Body of pancreas (tissue), 4 donors: Measurements from ENCODE around the gene ZNF76. TPM values are rescaled to one million over a fixed set of nuclear protein-coding genes. Genes with fewer than 3 reads are reported as not detected.

ENCODE experiments used
- ATAC-seq: fragments of 150-250 bp; one replicate; pipeline ENCODE4 v1.9.1; 2016
- DNase-seq, 4 donors: peaks; one replicate each; pipeline ENCODE4 v3.0.0-alpha.2; 2019
- H3K27ac ChIP-seq, 4 donors: fragments of 200-600 bp; sonication (generic); 1 replicate in 3 of 4; 2 replicates in 1 of 4; pipeline versions ENCODE4 v1.5.1 to v1.6.1; 2016 to 2019; ENCODE audit warnings: mild to moderate bottlenecking in 1 of 4, mixed read lengths in 1 of 4, moderate library complexity in 1 of 4
- H3K27me3 ChIP-seq, 2 donors: fragments of 200-600 bp; sonication (generic); one replicate each; pipeline ENCODE4 v1.6.0; 2016; ENCODE audit warnings: mild to moderate bottlenecking in 1 of 2
- H3K36me3 ChIP-seq, 2 donors: fragments of 200-600 bp; sonication (generic); replicated peaks in 1 of 2; 2 replicates each; pipeline ENCODE4 v1.5.1; 2016; ENCODE audit warnings: low read depth in 2 of 2; ENCODE audit not compliant: insufficient read depth in 1 of 2
- H3K4me1 ChIP-seq: fragments of 200-600 bp; sonication (generic); one replicate; pipeline ENCODE4 v1.6.0; 2016
- H3K4me3 ChIP-seq, 2 donors: fragments of 200-600 bp; sonication (generic); 1 replicate in 1 of 2; 2 replicates in 1 of 2; pipeline ENCODE4 v1.5.1; 2016 to 2019
- H3K9me3 ChIP-seq, 3 donors: fragments of 200-600 bp; sonication (generic); 1 replicate in 2 of 3; 2 replicates in 1 of 3; pipeline ENCODE4 v1.5.1; 2016
- CTCF ChIP-seq, 7 experiments: fragments of 450-650 bp in 4 of 7; fragments of 200-600 bp in 3 of 7; sonication (generic) in 3 of 7; IDR thresholded peaks; one replicate each; pipeline ENCODE4 v1.5.1; 2016 to 2019; ENCODE audit warnings: antibody characterized with exemption in 7 of 7
- POLR2A ChIP-seq, 3 donors: fragments of 450-650 bp; IDR thresholded peaks; one replicate each; pipeline ENCODE4 v1.6.1; 2016; ENCODE audit warnings: antibody characterized with exemption in 3 of 3, mild to moderate bottlenecking in 2 of 3
- WGBS, 2 donors: methylation state at CpG; one replicate each; pipeline ENCODE4 v1.1.5; 2017; 5-methylcytosine and 5-hydroxymethylcytosine counted together
- intact Hi-C: fragments of 100-400 bp; cut with DNase I; formaldehyde crosslinking; loops from one replicate; pipeline ENCODE4 v1.15.1; 2023
- total RNA-seq, 2 donors: library from RNA; depleted of rRNA; stranded (reverse); fragments of >200 nt; gene quantifications; one replicate each; pipeline ENCODE4 v1.1.0, GENCODE V29; 2016

ZNF76 gene
- total RNA-seq, 2 donors from 2014 or later, result 34.2 to 56.7 TPM

GRCh38 chr6:35278708-35279107, 19.2 kb downstream of the ZNF76 start:
- Histone ChIP-seq H3K27ac (no peak overlapping the region), H3K27me3 (no peaks in the 10 kb centered on the region), H3K4me3 (no peak overlapping the region), H3K9me3 (no peaks in the 10 kb centered on the region), H3K36me3 (peaks cover 0 to 12% of the 10 kb centered on the region in 2 donors), H3K4me1 (no peaks in the 10 kb centered on the region)
- ATAC-seq (no peak), DNase-seq (no peak)
- WGBS, 2 donors, result 93 to 95% methylated on average over 3 of the region's 3 CpGs
- no peak for TF ChIP-seq CTCF (IDR thresholded peaks at IDR 0.05)
- intact Hi-C loops, result no loop called here

GRCh38 chr6:35280903-35281302, 21.4 kb downstream of the ZNF76 start:
- no peaks in the 10 kb centered on the region for H3K9me3 ChIP-seq
- H3K36me3 ChIP-seq, result peaks cover 0 to 12% of the 10 kb centered on the region in 2 donors
- no peak overlapping the region for H3K27ac ChIP-seq
- ATAC-seq, result no peak
- no peaks in the 10 kb centered on the region for H3K27me3 ChIP-seq
- DNase-seq, result peak in 1 of 4 donors; percentile 24
- 55 to 62% methylated on average over 3 to 4 of the region's 4 CpGs for WGBS, 2 donors
- TF ChIP-seq CTCF (IDR thresholded peaks at IDR 0.05), result no peak
- TF ChIP-seq POLR2A (IDR thresholded peaks at IDR 0.05), result no peak
- intact Hi-C loops, result no loop called here
- H3K4me3 ChIP-seq, result no peak overlapping the region
- H3K4me1 ChIP-seq, result no peaks in the 10 kb centered on the region

DNA sequence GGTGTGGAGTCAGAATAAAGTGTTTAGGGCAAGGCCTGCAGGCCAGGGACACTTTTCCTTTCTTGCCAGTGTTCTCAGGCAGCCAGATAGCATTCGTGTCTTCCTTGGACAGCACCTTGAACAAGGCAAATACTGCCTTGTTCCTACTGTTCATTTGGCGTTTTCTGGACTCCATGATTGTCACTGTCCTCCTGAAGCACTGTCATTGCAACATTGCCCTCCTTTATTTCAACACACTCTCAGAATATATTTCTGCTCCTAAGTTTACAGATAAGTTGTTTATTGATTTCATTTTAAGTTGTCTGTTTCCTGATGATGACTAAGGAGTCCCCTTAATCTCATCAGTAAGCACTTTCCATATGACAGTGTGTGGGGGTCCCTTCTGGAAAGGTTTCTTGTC, 22.9 kb downstream of the ZNF76 start:
- DNase-seq, result no peak
- Histone ChIP-seq H3K36me3 (peaks cover 7 to 23% of the 10 kb centered on the region in 2 donors), H3K27me3 (no peaks in the 10 kb centered on the region), H3K27ac (no peak overlapping the region), H3K9me3 (no peaks in the 10 kb centered on the region), H3K4me1 (no peaks in the 10 kb centered on the region), H3K4me3 (no peak overlapping the region)
- ATAC-seq, result no peak
- 84 to 87% methylated on average over 2 of the region's 2 CpGs for WGBS, 2 donors
- no peak for TF ChIP-seq POLR2A (IDR thresholded peaks at IDR 0.05)
- TF ChIP-seq CTCF (IDR thresholded peaks at IDR 0.05), result no peak
- intact Hi-C loops, result no loop called here

DNA sequence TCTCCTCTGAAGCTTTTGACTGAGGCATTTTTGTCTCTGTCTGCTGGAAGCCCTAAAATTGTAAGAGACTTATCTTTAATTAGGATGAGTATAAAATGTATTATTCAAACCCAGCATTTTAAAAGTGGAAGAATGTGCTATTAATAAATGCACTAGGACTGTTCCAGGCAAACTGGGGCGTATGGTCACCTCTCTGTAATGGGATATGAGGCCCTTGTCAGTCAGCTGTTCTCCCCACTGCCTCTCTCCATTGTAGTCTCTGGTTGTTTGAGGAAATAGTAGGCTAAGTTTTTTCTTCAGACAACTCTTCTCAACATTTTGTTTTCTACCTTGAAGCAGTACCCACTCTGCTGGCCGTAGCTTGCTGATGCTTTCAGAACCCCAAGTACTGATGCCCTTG, 23.8 kb downstream of the ZNF76 start:
- Histone ChIP-seq H3K9me3 (no peaks in the 10 kb centered on the region), H3K36me3 (peaks cover 9 to 29% of the 10 kb centered on the region in 2 donors), H3K27me3 (no peaks in the 10 kb centered on the region), H3K4me3 (no peak overlapping the region), H3K4me1 (no peaks in the 10 kb centered on the region), H3K27ac (no peak overlapping the region)
- DNase-seq (no peak), ATAC-seq (no peak)
- intact Hi-C loops, result no loop called here
- TF ChIP-seq CTCF (IDR thresholded peaks at IDR 0.05) (no peak), POLR2A (IDR thresholded peaks at IDR 0.05) (no peak)
- WGBS, 2 donors, result 89 to 94% methylated on average over 2 of the region's 2 CpGs

GRCh38 chr6:35287671-35288396, 28.3 kb downstream of the ZNF76 start:
- no peak for DNase-seq
- 90 to 94% methylated on average over 10 to 12 of the region's 12 CpGs for WGBS, 2 donors

More at GRCh38 chr6:35287671-35288396, 28.3 kb downstream of the ZNF76 start:
- H3K9me3 ChIP-seq, result no peaks in the 10 kb centered on the region
- no peak overlapping the region for H3K4me3 ChIP-seq
- H3K36me3 ChIP-seq, result peaks cover 9 to 30% of the 10 kb centered on the region in 2 donors
- no peak for TF ChIP-seq POLR2A (IDR thresholded peaks at IDR 0.05)
- no peak for TF ChIP-seq CTCF (IDR thresholded peaks at IDR 0.05)
- H3K27ac ChIP-seq, result no peak overlapping the region
- H3K27me3 ChIP-seq, result no peaks in the 10 kb centered on the region
- intact Hi-C loops, result no loop called here
- H3K4me1 ChIP-seq, result no peaks in the 10 kb centered on the region
- no peak for ATAC-seq
